Stomach (tissue), 4 donors: Measurements from ENCODE around the gene KDM4B.

Experiments used
- POLR2A ChIP-seq, 4 donors: fragments of 450-650 bp; IDR thresholded peaks; one replicate each; pipeline ENCODE4 v1.6.1; 2016; ENCODE audit warnings: antibody characterized with exemption in 4 of 4, control low read depth in 2 of 4, mild to moderate bottlenecking in 1 of 4, moderate library complexity in 1 of 4
- TF ChIP-seq, protein P1 (sequence below), 7 experiments: fragments of 450-650 bp in 4 of 7; fragments of 200-600 bp in 3 of 7; sonication (generic) in 3 of 7; IDR thresholded peaks; one replicate each; pipeline ENCODE4 v1.5.1; 2016 to 2019; ENCODE audit warnings: antibody characterized with exemption in 7 of 7, control low read depth in 2 of 7, mild to moderate bottlenecking in 1 of 7

DNA sequence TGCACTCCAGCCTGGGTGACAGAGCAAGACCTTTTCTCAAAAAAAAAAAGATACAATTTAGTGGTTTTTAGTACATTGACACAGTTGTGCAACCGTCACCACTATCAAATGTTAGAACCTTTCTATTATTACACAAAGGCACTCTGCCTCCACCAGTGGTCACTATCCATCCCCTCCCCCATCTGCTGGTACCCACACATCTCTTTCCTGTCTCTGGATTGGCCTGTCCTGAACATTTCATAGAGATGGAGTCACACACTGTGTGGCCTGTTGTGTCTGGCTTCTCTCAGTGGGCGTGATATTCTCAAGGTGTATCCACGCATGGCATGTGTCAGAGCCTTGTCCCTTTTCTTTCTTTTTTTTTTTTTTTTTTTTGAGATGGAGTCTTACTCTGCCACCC lies 11.2 kb downstream of the KDM4B start:
- TF ChIP-seq, protein P1, sequence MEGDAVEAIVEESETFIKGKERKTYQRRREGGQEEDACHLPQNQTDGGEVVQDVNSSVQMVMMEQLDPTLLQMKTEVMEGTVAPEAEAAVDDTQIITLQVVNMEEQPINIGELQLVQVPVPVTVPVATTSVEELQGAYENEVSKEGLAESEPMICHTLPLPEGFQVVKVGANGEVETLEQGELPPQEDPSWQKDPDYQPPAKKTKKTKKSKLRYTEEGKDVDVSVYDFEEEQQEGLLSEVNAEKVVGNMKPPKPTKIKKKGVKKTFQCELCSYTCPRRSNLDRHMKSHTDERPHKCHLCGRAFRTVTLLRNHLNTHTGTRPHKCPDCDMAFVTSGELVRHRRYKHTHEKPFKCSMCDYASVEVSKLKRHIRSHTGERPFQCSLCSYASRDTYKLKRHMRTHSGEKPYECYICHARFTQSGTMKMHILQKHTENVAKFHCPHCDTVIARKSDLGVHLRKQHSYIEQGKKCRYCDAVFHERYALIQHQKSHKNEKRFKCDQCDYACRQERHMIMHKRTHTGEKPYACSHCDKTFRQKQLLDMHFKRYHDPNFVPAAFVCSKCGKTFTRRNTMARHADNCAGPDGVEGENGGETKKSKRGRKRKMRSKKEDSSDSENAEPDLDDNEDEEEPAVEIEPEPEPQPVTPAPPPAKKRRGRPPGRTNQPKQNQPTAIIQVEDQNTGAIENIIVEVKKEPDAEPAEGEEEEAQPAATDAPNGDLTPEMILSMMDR (IDR thresholded peaks at IDR 0.05), result no peak
- TF ChIP-seq POLR2A (IDR thresholded peaks at IDR 0.05), result no peak
